ENCODE measurements around the gene PRADC1. TPM values are rescaled to one million over a fixed set of nuclear protein-coding genes. Genes with fewer than 3 reads are reported as not detected.

Gene PRADC1
- total and polyA plus RNA-seq, 2 donors (not counting 3 experiments of a cell fraction or from before 2014, with no cell fraction given), result 19.6 to 32.7 TPM

GRCh38 chr2:73259704-73260337 lies 26.8 kb upstream of the PRADC1 start:
- no peak overlapping the region for H3K27ac ChIP-seq (ENCODE audit: insufficient read depth, low read depth, low read length)
- no peaks in the 10 kb centered on the region for H3K9me1 ChIP-seq (replicated peaks; ENCODE audit: control insufficient read depth, extremely low read depth, insufficient read depth, low read length)
- dilution Hi-C loops (cut with MboI; ENCODE audit: extremely low pct_ligation_motif_present, low sequenced_read_pairs), result no loop called here
- H4K20me1 ChIP-seq (replicated peaks; ENCODE audit: control insufficient read depth, extremely low read depth, insufficient read depth, low read length), result no peaks in the 10 kb centered on the region
- no peaks in the 10 kb centered on the region for H3K79me2 ChIP-seq (ENCODE audit: control insufficient read depth, insufficient read depth, low read length)
- H2AFZ ChIP-seq (ENCODE audit: low read depth, low read length), result no peak overlapping the region
- H3K9me3 ChIP-seq (replicated peaks; ENCODE audit: control insufficient read depth, insufficient read depth, low read length), result no peaks in the 10 kb centered on the region
- intact Hi-C loops (cut with micrococcal nuclease), result loop anchor here (5.0 kb wide), 1 partner anchor 98 kb away; no protein-coding TSS in a partner anchor
- no peak for FAIRE-seq
- no TSS peak for BruUV-seq (replicated peaks)
- no peaks in the 10 kb centered on the region for H3K27me3 ChIP-seq (ENCODE audit: control insufficient read depth in 2 of 2, insufficient read depth in 2 of 2, low read length in 2 of 2)
- H3K9ac ChIP-seq (replicated peaks; ENCODE audit: extremely low read depth, insufficient read depth, low read length), result no peak overlapping the region
- no peak for DNase-seq (ENCODE audit: low read depth, low spot score)
- no peak for TF ChIP-seq MYC (IDR thresholded peaks at IDR 0.05; ENCODE audit: low read depth, low read length)
- no peak for TF ChIP-seq EZH2 (IDR thresholded peaks at IDR 0.05; ENCODE audit: borderline replicate concordance, low read depth, low read length, severe bottlenecking)
- no peak for TF ChIP-seq JUN (IDR thresholded peaks at IDR 0.05; ENCODE audit: borderline replicate concordance, insufficient read depth, insufficient read length, low read depth)
- no peak for TF ChIP-seq FOS (IDR thresholded peaks at IDR 0.05; ENCODE audit: borderline replicate concordance, insufficient read depth, low read length)
- TF ChIP-seq, protein P1, sequence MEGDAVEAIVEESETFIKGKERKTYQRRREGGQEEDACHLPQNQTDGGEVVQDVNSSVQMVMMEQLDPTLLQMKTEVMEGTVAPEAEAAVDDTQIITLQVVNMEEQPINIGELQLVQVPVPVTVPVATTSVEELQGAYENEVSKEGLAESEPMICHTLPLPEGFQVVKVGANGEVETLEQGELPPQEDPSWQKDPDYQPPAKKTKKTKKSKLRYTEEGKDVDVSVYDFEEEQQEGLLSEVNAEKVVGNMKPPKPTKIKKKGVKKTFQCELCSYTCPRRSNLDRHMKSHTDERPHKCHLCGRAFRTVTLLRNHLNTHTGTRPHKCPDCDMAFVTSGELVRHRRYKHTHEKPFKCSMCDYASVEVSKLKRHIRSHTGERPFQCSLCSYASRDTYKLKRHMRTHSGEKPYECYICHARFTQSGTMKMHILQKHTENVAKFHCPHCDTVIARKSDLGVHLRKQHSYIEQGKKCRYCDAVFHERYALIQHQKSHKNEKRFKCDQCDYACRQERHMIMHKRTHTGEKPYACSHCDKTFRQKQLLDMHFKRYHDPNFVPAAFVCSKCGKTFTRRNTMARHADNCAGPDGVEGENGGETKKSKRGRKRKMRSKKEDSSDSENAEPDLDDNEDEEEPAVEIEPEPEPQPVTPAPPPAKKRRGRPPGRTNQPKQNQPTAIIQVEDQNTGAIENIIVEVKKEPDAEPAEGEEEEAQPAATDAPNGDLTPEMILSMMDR (IDR thresholded peaks at IDR 0.05; ENCODE audit: extremely low read depth in 1 of 2, insufficient read depth in 1 of 2, low read depth in 1 of 2, low read length in 2 of 2), result no peak
- no peak for TF ChIP-seq POLR2AphosphoS5 (IDR thresholded peaks at IDR 0.05; ENCODE audit: insufficient read depth, low read depth, low read length)
- no peak for TF ChIP-seq POLR2A (IDR thresholded peaks at IDR 0.05; ENCODE audit: low read depth, low read length)
- no peak for TF ChIP-seq GATA2 (IDR thresholded peaks at IDR 0.05; ENCODE audit: insufficient read depth, insufficient read length, low read depth, low read length)
- TF ChIP-seq, protein P2, sequence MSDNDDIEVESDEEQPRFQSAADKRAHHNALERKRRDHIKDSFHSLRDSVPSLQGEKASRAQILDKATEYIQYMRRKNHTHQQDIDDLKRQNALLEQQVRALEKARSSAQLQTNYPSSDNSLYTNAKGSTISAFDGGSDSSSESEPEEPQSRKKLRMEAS (IDR thresholded peaks at IDR 0.05; ENCODE audit: insufficient read depth, insufficient read length), result no peak
- H3K4me2 ChIP-seq (ENCODE audit: insufficient read depth, low read length), result no peak overlapping the region
- H3K36me3 ChIP-seq (ENCODE audit: control insufficient read depth in 2 of 2, extremely low read depth in 1 of 2, insufficient read depth in 2 of 2, low read length in 2 of 2), result peaks cover 0 to 2% of the 10 kb centered on the region in 2 experiments
- ChIA-PET POLR2A (no interaction called here), CTCF (interaction anchor here (1.0 to 1.9 kb wide), 6 partner anchors 9 to 366 kb away, joined by 3 to 5 read pairs (median 4); no protein-coding TSS in a partner anchor)
- H3K4me1 ChIP-seq (ENCODE audit: control insufficient read depth, extremely low read depth, insufficient read depth, low read length), result no peaks in the 10 kb centered on the region
- no peak overlapping the region for H3K4me3 ChIP-seq (replicated peaks in 1 of 3; ENCODE audit: insufficient read depth in 1 of 3, low read depth in 1 of 3, low read length in 3 of 3)
